Measurements from ENCODE around the gene RPS6KB2. TPM values are rescaled to one million over a fixed set of nuclear protein-coding genes. Genes with fewer than 3 reads are reported as not detected.
A peak's percentile ranks its signal among the peaks of the same experiment; 100 is the strongest.

The RPS6KB2 gene
- total RNA-seq, 4 donors from 2014 or later = 53.5 to 108 (median 75.9) TPM

DNA sequence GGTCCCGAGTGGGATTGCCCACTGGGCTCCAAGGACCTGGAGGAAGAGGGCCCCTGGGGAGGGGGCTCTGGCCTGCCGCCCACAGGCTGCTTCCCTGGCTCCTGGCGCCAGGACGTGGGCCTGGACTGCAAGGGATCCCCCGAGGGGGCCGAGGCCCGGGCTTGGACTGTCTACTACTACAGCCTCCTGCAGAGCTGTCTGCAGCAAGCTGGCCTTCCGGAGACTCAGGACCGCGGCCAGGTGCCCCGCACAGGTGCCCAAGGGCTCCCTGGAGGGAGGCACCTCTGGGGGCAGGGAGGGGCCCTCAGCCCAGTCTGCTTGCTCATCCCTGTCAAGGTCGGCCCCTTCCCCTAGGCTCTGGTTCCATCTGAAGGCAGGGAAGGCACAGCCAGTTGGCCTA is 10.9 kb upstream of the RPS6KB2 start:
- intact Hi-C loops (cut with DNase I; ENCODE audit: low total_unique reads) = no loop called here

DNA sequence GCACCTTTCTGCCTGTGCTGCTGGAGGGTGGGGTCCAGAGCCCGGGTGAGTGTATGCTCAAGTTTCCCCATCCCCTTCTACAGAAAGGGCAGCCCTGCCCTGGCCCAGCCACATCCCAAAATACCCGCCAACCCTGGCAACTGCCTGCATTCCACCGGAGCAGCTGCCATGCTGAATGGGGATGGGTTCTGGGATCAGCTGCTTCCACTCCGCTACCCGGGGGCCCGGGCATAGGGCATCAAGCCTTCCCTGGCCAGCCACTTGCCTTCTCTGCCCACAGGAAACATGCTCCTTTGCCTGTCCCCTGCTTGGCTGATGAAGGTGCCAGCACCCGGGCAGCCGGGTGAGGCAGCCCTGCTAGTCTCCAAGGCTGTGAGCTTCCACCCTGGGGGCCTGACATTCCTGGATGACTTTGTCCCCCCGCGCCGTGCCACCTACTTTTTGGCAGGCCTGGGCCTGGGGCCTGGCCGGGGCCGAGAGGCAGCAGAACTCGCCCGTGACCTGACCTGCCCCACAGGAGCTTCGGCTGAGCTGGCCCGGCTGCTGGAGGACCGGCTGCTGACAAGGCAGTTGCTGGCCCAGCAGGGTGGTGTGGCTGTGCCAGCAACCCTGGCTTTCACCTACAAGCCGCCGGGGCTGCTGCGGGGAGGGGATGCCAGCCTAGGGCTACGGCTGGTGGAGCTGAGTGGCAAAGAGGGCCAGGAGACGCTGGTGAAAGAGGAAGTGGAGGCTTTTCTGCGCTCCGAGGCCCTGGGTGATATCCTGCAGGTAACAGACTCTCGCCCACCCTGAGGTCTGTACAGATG is 9.6 kb upstream of the RPS6KB2 start:
- Histone ChIP-seq H3K27ac (peak overlapping the region in 1 of 4 donors; percentile 30), H3K4me3 (no peak overlapping the region), H3K36me3 (no peaks in the 10 kb centered on the region), H3K9me3 (no peaks in the 10 kb centered on the region), H3K4me1 (peaks cover 13 to 42% (median 29%) of the 10 kb centered on the region in 4 donors), H3K27me3 (peaks cover 12% of the 10 kb centered on the region)
- intact Hi-C loops (cut with DNase I; ENCODE audit: low total_unique reads) (no loop called here), in situ Hi-C loops (cut with MboI; ENCODE audit: low pct_ligation_motif_present in 1 of 4, low pct_unique_long_range_greater_than_20kb in 1 of 4, low sequenced_read_pairs in 3 of 4) (no loop called here)
- DNase-seq = no peak
- WGBS, 2 donors (ENCODE audit: low coverage in 1 of 2) = 76% methylated on average over 25 of the region's 26 CpGs; no CpG with 5 or more reads in 1 of the 2 donors
- no peak for TF ChIP-seq POLR2AphosphoS5 (IDR thresholded peaks at IDR 0.05)
- no peak for TF ChIP-seq EP300 (IDR thresholded peaks at IDR 0.05; ENCODE audit: low read depth)
- TF ChIP-seq, protein P1, sequence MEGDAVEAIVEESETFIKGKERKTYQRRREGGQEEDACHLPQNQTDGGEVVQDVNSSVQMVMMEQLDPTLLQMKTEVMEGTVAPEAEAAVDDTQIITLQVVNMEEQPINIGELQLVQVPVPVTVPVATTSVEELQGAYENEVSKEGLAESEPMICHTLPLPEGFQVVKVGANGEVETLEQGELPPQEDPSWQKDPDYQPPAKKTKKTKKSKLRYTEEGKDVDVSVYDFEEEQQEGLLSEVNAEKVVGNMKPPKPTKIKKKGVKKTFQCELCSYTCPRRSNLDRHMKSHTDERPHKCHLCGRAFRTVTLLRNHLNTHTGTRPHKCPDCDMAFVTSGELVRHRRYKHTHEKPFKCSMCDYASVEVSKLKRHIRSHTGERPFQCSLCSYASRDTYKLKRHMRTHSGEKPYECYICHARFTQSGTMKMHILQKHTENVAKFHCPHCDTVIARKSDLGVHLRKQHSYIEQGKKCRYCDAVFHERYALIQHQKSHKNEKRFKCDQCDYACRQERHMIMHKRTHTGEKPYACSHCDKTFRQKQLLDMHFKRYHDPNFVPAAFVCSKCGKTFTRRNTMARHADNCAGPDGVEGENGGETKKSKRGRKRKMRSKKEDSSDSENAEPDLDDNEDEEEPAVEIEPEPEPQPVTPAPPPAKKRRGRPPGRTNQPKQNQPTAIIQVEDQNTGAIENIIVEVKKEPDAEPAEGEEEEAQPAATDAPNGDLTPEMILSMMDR (IDR thresholded peaks at IDR 0.05) = no peak
- TF ChIP-seq POLR2A (IDR thresholded peaks at IDR 0.05) = no peak

More for the DNA sequence above, 10.9 kb upstream of the RPS6KB2 start:
- Histone ChIP-seq H3K27me3 (peaks cover 20% of the 10 kb centered on the region), H3K9me3 (no peaks in the 10 kb centered on the region), H3K4me3 (no peak overlapping the region), H3K4me1 (peaks cover 13 to 42% (median 29%) of the 10 kb centered on the region in 4 donors), H3K27ac (no peak overlapping the region), H3K36me3 (no peaks in the 10 kb centered on the region)
- WGBS, 2 donors (ENCODE audit: low coverage in 1 of 2) = 93% methylated on average over 3 of the region's 12 CpGs; no CpG with 5 or more reads in 1 of the 2 donors
- no peak for TF ChIP-seq EP300 (IDR thresholded peaks at IDR 0.05; ENCODE audit: low read depth)
- TF ChIP-seq POLR2A (IDR thresholded peaks at IDR 0.05) = no peak
- TF ChIP-seq, protein P1 (IDR thresholded peaks at IDR 0.05) = no peak
- TF ChIP-seq POLR2AphosphoS5 (IDR thresholded peaks at IDR 0.05) = no peak
- in situ Hi-C loops (cut with MboI; ENCODE audit: low pct_ligation_motif_present in 1 of 4, low pct_unique_long_range_greater_than_20kb in 1 of 4, low sequenced_read_pairs in 3 of 4) = no loop called here
- DNase-seq = no peak

DNA sequence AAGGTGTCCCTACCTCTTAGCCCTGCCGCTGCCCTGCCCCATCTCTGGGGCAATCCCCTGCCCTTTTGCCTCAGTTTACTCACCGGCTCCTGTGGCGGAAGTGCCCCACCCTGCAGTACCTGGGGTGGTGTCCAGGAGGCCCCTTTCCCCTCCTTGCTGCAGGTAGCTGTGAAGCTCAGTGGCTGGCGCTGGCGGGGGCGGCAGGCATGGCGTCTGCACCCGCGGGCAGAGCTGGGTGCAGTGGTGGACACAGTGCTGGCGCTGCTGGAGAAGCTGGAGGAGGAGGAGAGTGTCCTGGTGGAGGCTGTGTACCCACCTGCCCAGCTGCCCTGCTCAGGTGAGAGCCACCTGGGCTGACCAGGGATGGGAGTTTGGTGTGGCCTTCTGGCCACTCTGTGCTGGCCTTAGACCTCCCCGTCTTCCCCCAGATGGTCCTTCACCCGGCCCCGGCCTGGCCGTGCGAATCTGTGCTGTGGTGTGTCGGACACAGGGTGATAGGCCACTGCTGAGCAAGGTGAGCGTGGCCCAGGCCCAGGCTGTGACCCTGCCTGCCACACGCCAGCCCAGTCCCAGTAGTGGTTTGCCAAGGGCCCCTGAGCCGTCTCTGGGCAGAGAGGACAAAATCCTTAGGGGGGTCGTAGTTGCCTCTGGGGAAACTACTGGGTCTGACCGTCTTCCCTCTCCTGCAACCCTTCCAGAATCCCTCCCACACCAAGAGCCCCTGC is 8.8 kb upstream of the RPS6KB2 start:
- Histone ChIP-seq H3K27me3 (peaks cover 10% of the 10 kb centered on the region), H3K36me3 (no peaks in the 10 kb centered on the region), H3K4me3 (no peak overlapping the region), H3K4me1 (peaks cover 13 to 42% (median 29%) of the 10 kb centered on the region in 4 donors), H3K9me3 (no peaks in the 10 kb centered on the region), H3K27ac (peak overlapping the region in 1 of 4 donors; percentile 91)
- intact Hi-C loops (cut with DNase I; ENCODE audit: low total_unique reads) = no loop called here
- in situ Hi-C loops (cut with MboI; ENCODE audit: low pct_ligation_motif_present in 1 of 4, low pct_unique_long_range_greater_than_20kb in 1 of 4, low sequenced_read_pairs in 3 of 4) = no loop called here
- 91% methylated on average over 21 of the region's 21 CpGs; no CpG with 5 or more reads in 1 of the 2 donors for WGBS, 2 donors (ENCODE audit: low coverage in 1 of 2)
- DNase-seq = no peak
- TF ChIP-seq EP300 (IDR thresholded peaks at IDR 0.05; ENCODE audit: low read depth) = no peak
- no peak for TF ChIP-seq POLR2AphosphoS5 (IDR thresholded peaks at IDR 0.05)
- TF ChIP-seq, protein P1 (IDR thresholded peaks at IDR 0.05) = no peak
- TF ChIP-seq POLR2A (IDR thresholded peaks at IDR 0.05) = no peak

- in situ Hi-C loops (cut with MboI; ENCODE audit: low pct_ligation_motif_present in 1 of 4, low pct_unique_long_range_greater_than_20kb in 1 of 4, low sequenced_read_pairs in 3 of 4) (no loop called here), intact Hi-C loops (cut with DNase I; ENCODE audit: low total_unique reads) (no loop called here)
- H3K27ac ChIP-seq = peak overlapping the region; percentile 88 to 97 (median 93)
- no peak for DNase-seq
- peaks cover 13 to 37% (median 23%) of the 10 kb centered on the region in 4 donors for H3K4me1 ChIP-seq
- H3K4me3 ChIP-seq = peak overlapping the region in 3 of 4 donors; percentile 52 to 79 (median 58)
- WGBS, 2 donors (ENCODE audit: low coverage in 1 of 2) = 38% methylated on average over 12 of the region's 15 CpGs; no CpG with 5 or more reads in 1 of the 2 donors
- no peaks in the 10 kb centered on the region for H3K9me3 ChIP-seq
- no peaks in the 10 kb centered on the region for H3K36me3 ChIP-seq
- no peak for TF ChIP-seq EP300 (IDR thresholded peaks at IDR 0.05; ENCODE audit: low read depth)
- no peak for TF ChIP-seq POLR2A (IDR thresholded peaks at IDR 0.05)
- TF ChIP-seq, protein P1 (IDR thresholded peaks at IDR 0.05) = no peak
- no peak for TF ChIP-seq POLR2AphosphoS5 (IDR thresholded peaks at IDR 0.05)
- peaks cover 3% of the 10 kb centered on the region for H3K27me3 ChIP-seq
These were observed 8.1 kb upstream of the RPS6KB2 start for GRCh38 chr11:67420147-67420645.
